ENCODE measurements around the gene LAMC2.
A peak's percentile ranks its signal among the peaks of the same experiment; 100 is the strongest.
"Not testable (repeated sequence)": the region's sequence is repeated elsewhere in the genome, so short reads cannot be mapped to it uniquely, and the experiment has no call there.

The LAMC2 gene

DNA sequence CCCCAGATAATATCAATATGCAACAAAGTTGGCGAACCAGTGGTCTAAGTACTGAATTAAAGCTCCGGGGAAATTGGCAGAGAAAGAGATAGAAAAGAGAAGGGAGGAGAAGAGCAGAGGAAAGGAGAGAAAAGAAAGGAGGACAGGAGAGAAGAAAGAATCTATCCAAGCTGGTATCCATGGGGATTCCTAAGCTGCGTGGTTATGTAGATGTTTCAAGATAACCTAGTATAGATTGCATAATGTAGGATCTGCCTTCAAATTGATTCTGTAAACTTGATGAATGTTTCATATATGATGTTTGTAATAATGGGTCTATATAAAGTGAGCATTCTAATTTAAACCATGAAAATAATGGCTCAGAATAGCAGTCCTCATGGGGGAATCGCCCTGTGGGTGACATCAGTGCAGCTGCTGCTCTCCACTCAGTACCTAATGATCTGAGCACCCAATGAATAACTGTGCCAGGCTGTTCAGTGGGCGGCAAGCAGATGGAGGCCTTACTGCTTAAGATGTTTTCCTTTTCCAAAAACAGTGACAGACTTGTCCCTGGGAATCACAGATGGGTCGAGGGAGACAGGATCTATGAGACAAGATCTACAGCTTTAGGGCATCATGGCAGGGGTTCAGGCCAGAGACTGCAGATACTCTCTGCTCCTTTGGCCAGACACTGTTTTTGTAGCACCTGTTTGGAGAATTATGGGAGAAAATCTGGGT lies 78.0 kb downstream of the LAMC2 start:
- no peak for DNase-seq (ENCODE audit: low read depth)

DNA sequence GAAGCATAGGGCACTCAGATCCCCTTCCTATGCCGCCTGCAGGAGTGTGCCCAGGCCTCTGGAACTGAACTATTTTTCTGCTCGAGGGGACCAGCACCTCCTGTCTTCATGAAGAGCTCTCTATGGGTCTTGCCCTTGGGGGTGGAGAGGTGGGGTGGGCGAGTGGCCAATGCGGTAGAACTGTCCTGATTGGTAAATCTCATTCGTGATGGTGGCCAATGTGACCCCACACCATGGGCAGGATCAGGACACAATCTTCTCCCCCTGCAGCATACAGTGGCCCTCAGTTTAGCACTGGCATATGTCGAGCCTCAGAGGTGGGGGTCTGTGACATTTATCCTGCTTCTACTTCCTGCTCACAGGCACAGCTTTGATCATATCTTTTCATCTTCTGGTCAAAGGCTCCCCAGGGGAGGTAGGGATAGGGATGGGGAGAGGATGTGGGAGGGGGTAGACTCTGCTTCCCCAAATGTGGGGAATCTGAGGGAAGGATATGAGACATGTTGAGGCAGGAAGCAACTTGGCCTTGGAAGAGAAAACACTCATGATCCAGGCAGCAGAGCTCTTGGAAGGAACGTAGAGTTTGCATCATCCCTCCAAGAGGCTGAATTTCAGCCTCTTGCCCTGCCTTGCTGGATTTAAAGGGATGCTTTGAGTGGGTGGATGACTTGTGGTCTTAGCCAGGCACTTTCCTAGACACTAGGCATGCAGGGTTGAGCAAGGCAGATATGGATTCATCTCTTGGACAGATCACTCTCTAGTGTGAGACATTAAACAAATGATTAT lies 81.8 kb downstream of the LAMC2 start:
- DNase-seq (ENCODE audit: low read depth): peak; percentile 95

DNA sequence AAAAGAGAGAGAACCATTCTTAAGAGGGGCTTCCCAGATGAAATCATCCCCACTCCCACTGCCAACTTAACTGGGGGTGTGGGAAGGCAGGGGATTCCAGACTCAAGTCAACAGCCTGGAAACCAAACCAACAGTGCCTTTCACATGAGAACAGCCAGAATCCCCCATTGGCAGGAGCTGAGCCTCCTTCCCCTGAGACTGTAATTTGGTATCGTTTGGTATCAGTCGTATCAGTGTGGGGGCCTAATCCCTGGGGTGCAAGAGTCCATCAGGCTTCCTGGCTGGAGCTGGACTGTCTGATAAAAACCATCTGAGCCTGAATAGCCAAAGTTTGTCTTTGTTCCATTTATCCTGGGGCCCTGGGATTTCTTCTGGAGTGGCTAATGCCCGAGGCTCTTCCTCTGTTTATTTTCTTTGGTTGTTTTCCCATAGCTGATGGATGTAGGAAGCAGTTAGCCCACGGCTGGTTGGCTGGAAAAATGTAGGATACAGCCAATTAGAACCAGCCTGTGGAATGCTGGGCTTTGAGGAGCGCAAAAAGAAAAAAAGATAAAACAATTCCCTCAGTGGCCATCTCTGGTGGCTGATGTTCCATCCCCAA lies 84.6 kb downstream of the LAMC2 start:
- DNase-seq (ENCODE audit: low read depth): peak; percentile 93

DNA sequence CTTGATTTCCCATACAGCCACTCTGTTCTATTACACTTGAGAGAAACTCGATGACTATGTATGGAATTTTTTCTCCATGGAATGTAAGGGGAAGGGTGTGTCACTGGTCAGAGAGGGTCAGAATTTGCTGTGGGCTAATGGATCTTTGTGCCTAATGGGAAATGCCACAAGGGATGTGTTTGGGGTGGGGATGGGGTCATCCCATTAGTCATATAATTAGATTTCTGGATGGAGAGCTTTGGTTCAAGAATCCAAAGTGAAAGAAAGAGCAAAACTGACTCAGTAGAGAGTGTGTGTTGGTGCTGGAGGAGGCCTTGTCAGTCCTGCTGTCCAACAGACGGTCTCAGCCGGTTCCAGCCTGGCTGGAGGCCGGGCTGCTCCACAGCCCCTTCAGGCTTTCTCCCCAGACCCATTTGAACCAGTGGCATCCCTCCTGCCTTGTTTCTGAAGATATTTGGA lies 86.4 kb downstream of the LAMC2 start:
- DNase-seq (ENCODE audit: low read depth): peak; percentile 78

DNA sequence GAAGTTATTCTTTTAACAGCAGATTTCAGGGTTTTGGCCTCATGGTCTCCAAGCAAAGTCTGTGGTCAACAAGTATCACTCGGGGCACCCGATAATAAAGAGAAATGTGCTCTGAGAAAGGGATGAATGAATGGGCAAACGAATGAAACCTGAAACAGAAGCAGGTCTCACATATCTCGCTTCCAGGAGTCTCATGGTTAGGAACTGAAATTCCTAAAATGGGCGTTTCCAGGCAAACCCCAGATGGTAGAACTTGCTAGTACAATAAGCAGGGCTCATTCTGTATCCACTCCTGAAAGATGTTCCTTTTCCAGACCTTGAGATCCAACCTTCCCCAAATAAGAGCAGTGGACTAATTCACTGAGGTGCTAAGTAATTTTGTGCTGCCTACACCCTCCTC lies 87.2 kb downstream of the LAMC2 start:
- DNase-seq (ENCODE audit: low read depth): peak; percentile 20

DNA sequence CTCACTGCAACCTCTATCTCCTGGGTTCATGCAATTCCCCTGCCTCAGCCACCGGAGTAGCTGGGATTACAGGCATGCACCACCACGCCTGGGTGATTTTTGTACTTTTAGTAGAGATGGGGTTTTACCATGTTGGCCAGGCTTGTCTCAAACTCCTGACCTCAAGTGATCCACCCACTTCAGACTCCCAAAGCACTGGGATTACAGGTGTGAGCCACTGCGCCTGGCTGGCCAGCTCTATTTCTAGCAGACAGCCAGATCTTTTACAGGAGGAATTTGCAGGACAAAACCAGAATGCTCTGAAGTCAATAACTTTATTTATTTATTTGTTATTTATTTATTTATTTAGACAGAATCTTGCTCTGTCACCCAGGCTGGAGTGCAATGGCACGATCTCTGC lies 87.9 kb downstream of the LAMC2 start:
- not testable (repeated sequence) for DNase-seq (ENCODE audit: low read depth)

DNA sequence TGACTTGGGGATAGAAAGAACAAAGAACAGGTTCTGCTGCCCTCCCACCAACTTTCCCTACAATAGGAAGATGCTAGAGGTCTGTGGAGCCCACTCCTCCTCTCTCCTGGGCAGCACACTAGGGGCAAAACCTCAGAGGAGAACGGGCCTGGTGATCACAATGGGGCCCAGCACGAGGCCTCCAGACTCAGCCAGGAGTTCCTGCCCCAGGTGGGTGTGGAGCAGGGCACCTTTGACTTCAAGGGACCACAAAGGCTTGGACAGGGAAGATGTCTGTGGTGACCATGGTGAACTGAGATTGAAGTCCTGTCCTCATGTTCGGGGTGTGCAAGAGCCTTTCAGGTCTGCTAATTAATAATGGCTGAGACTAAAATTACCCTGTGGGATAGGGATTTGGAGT lies 88.8 kb downstream of the LAMC2 start:
- DNase-seq (ENCODE audit: low read depth): no peak

DNA sequence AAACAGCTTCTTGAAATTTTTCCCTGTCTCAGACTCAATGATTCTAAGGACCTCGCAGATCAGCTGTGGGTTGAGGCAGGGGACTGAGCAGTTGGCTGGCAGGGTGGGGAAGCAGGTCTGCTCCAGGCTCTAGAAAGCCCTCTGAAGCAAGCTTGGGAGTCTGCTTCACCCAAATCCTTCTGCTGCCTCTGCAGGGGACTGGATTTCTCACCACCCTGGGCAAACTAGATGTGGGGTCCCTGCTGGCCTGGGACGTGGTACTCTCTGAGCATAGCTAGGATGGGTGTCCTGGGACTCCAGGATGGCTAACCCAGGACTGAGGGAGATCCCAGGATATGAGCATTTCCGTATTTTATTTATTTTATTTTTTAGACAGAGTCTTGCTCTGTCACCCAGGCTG lies 89.3 kb downstream of the LAMC2 start:
- no peak for DNase-seq (ENCODE audit: low read depth)

DNA sequence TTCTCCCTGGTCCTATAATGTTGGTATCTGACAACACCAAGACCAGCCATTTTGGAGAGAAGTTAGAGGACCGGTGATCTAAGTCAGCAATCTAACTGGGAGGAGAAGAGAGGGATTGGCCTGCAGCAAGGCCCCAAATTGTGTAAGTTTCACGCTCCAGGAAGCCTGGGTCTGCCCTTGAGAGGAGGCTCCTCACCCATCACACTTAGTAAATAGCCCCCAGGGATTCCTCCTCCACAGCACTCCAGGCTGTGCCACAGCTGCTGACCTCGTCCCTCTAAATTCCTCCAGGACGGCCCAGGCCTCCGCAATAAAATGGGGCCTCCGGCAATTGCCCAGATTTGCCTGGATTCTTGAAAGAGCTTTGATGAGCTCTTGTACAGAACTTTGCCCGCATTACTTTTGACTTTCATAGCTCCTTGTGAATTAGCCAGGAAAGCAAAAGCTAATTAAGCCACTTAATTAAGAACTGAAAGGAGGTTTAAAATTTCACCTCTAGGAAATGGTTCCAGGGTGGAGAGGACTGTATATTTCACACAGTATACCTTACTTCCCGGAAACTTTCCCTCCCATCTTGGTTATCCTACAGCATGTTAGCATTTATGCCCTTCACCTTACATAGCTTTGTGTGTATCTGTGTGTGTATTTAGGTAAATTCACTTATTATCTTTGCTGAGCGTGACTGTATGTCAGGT lies 90.5 kb downstream of the LAMC2 start:
- no peak for DNase-seq (ENCODE audit: low read depth)

DNA sequence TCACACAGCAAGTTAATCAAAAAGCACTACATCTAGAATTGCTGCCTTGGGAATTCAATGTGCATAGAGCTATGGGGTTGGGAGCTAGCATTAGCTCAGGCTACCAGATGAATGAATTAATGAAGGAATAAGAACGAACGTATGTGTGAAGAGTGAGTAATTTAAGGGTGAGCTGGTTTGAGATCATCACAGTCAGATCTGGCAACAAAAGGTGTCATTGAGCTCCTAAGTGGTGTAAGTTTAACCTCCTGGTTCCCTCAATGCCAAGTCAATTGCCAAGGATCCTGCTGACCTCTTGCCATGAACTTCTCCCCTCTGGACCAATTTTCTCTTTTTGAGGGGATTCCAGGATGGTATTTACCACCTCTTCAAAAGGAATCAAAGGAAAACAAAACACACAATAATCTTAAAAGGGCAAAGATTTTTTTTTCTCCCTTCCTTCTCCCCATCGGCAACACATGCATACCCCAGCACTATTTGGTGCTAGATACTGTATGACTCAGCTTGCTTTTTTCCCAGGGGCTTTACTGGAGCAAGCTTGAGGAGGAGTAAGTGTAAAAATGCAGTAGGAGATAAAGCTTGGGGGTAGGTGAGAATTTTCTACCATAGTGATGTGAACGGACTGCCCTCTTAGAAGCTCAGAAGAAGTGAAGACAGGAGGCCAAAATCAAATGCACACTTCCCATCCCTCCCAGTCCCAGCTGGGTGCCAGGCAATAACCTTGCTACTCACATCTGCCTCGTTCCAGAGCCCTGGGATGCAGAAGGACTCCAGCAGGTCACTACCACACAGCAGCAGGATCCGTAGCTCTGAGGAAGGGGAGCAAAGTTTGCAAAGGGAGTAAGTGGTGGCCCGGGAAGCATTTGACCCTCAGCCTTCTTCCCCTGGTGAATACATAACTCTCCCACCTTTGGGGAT lies 92.0 kb downstream of the LAMC2 start:
- DNase-seq (ENCODE audit: low read depth): no peak

DNA sequence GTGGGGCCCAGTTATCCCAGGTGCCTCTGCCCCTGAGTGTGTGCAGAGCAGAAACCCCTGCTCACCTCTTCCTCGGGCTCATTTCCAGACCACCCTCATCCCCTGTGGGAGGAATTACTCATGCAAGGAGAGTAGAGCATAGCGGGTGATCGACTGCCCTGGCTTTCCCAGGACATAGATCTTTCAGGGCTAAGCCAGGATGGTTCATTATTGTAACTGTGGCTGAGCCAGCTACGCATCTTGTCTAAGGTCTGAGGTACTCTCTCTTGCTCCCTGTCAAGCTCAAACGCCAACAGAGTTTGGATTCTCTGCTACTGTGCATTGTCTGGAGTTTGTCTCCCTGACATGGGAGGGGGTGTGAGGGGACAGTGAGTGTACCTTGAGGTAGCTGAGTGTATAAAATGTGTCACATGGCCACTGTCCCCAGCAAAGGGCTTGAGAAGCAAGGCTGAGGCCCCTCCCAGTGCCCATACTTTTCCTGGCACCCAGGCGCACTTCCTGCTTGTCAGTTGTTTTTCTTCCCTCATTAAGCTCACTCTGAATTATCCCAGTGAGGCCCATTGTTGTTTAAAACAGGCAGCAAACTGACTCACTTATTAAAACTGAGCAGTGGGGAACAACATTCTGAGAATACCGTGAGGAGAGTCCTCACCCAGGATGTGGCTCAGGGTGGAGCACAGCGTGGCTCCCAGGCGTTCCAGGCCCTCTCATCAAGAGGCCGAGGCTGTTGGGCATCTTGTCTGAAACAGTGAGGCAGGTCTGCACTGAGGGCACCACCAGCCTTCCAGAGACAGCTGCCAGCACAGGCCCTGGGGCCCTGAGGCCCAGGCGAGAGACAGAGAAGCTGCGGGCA lies 92.9 kb downstream of the LAMC2 start:
- peak; percentile 63 for DNase-seq (ENCODE audit: low read depth)

DNA sequence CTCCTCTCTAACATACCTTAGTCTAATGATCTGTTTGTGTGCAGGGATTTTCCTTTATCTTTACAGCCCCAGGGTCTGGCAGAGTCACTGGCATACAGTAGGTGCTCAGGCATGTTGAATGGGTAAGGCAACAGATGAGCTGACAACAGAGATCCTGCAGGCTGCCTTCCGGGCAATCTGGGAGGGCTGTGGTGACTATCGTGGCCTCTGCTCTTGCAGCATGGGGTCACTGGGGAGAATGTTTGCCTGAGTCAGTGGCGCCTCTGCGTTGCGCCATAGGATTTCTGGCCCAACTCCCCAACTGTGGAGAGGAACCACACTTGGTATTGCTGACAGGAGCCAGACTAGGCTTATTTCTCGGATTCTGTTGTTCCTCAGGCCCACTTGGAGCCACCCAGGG lies 93.8 kb downstream of the LAMC2 start:
- peak; percentile 95 for DNase-seq (ENCODE audit: low read depth)

DNA sequence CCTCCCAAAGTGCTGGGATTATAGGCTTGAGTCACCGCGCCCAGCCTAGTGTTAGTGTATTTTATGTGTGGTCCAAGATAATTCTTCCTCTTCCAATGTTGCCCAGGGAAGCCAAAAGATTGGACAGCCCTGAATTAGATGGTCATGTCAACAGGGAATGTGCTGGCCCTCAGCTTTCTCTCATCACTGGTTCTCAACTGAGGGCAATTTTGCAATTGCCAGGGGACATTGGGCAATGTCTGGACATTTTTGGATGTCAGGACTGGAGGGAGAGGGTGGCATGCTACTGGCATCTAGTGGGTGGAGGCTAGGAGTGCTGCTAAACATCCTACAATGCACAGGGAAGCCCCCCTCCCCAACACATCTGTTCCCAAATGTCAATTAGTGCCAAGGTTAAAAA lies 95.0 kb downstream of the LAMC2 start:
- peak; percentile 94 for DNase-seq (ENCODE audit: low read depth)

DNA sequence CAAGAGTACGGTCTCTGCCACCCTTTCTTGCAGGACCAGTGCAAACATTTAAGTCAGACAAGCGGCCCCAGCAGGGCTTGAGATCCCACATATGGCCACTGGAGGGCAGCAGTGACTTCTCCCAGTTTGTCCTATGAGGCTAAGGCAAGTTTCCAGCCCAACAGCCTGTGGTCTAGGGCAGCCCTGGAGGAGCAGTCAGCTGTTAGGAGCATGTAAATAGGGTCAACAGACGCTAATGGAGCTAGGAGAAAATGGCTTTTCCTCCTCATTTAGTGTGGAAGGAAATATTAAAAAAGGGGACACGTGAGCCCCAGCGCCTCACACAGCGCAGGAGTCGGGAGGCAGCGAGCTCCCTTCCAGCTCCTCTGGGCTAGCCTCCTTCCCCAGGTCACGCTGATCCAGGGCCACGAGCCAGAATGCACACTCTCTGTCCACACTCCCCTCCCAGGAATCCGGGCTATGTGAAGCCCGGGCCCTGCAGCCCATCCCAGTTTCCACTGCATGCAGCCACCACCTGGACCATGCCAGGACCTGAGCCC lies 95.6 kb downstream of the LAMC2 start:
- DNase-seq (ENCODE audit: low read depth): peak; percentile 92

DNA sequence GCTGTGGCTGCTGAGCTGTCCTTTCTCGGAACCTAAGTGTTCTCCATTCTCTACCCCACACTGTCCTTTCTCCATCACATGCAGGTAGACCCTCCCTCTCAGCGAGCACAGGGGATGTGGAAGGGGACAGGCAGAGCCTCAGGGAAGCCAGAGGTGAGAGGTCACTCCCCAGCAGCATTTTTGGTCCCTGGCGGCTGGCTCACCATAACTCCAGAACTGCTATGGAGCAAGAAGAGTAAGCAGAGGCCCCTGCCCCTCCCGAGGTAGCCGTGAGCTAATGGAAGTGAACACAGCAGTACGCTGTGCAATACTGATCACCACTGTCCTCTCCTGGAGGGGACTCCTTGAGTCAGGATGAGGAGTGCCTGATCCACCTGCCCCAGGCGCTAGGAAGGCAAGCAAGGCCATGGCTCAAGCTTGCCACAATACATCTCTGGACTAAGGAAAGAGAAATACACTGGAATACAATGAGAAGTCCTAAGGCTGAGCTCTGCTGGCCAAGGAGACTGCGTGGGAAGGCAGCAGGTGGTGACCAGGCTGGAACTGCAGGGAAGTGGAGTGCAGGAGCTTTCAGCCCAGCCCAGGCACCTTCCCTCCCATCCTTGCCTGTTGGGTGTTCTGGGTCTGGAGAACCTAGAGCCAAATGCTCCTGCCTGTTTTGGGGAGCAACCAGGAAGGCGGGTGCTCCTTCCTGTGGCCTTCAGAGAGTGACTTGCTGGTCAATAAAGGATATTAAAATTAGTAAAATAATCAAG lies 96.2 kb downstream of the LAMC2 start:
- no peak for DNase-seq (ENCODE audit: low read depth)

DNA sequence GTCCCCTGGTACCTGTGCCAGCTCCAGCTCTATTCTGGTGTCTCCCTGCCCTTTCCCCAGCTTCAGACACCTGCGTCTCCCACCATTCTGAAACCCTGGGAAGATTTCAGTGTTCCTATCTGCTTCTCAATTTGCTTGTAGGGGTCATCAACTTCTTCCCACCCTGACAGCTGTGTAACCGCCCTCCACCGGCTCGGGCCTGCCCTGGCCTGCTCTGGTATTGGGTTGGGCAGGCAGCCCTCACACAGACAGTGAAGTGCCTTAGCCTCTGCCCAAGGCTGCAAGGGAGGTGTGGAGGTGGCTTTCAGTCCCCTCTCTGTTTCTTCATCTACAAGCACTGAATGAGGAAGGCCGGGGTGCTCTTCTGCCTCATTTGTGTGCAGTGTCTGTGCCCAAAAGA lies 97.2 kb downstream of the LAMC2 start:
- DNase-seq (ENCODE audit: low read depth): no peak

DNA sequence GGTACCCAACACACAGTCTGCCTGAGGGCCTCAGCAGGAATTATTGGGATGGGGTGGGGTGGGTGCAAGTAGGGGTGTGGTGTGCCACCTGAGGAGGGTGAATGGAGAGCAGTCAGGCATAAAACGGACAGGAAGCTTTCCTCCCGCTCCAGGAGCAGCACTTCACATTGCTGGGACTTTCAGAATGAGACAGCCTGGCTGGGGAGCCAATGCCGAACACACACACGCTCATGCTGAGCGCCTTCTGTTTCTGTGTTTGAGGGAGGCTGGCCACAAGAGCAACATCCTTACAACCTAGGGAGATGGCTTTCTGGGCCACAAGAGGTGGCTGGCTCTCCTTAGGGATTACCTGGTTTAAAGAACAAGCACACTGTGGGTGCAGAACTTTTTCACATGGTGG lies 98.0 kb downstream of the LAMC2 start:
- DNase-seq (ENCODE audit: low read depth): no peak

DNA sequence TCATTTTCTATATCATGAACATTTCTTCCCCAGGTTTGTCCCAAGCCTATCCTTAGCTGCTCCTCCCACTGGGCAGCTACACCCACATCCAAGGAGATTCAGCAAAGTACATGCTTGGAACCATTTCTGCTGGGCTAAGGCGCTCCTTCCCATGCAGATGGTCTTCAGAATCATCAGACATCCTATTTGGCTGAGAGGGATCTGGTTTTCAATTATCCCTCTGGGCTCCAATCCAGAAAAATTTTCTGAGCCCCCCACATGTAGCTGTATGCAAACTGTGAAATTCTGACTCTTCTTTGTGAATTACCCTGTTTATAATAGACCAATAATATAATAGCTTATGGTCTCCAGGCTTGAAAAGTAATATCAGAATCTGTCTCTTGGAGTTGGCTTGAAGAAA lies 99.2 kb downstream of the LAMC2 start:
- DNase-seq (ENCODE audit: low read depth): no peak

DNA sequence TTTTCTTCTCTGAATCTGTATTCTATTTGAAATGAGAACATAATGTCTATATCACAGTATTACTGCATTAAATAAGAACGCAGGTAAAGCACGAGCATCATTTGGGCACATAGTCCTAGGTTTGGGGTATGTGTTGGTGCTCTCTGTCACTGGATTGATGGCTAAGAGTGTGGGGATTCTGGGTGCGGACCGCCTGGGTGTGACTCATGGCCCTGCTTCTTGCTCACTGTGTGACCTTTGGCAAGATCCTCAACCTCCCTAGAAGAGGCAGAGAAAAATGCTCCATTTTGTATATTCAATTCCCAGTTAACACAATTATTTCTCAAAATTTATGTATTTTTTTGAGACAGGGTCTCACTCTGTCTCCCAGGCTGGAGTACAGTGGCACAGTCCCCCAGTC lies 99.7 kb downstream of the LAMC2 start:
- DNase-seq (ENCODE audit: low read depth): no peak

Measured in fibroblast of gingiva (primary cell).